ENCODE results near the gene ARMC7. TPM values are rescaled to one million over a fixed set of nuclear protein-coding genes. Genes with fewer than 3 reads are reported as not detected.

The ARMC7 gene
- total RNA-seq (2021; ENCODE audit: unreplicated experiment) (48.7 TPM), Bru-seq, nascent RNA (percentile 75 among the genes with signal in this experiment), BruChase-seq, experiment 1, labeled RNA remaining after a 2-hour chase (percentile 77 among the genes with signal in this experiment), BruChase-seq, experiment 2, labeled RNA remaining after a 6-hour chase (percentile 73 among the genes with signal in this experiment)
- 74.7 TPM for polyA plus RNA-seq (2012; ENCODE audit: insufficient read length)
- long read RNA-seq, transcript ARMC7-201 (3 exons, 2,126 nt), result major isoform, 19 of 61 reads
- long read RNA-seq, partial matches to known transcripts, result 5 of 61 reads
- long read RNA-seq, other reads (novel, unspliced or antisense), result 36 of 61 reads

DNA sequence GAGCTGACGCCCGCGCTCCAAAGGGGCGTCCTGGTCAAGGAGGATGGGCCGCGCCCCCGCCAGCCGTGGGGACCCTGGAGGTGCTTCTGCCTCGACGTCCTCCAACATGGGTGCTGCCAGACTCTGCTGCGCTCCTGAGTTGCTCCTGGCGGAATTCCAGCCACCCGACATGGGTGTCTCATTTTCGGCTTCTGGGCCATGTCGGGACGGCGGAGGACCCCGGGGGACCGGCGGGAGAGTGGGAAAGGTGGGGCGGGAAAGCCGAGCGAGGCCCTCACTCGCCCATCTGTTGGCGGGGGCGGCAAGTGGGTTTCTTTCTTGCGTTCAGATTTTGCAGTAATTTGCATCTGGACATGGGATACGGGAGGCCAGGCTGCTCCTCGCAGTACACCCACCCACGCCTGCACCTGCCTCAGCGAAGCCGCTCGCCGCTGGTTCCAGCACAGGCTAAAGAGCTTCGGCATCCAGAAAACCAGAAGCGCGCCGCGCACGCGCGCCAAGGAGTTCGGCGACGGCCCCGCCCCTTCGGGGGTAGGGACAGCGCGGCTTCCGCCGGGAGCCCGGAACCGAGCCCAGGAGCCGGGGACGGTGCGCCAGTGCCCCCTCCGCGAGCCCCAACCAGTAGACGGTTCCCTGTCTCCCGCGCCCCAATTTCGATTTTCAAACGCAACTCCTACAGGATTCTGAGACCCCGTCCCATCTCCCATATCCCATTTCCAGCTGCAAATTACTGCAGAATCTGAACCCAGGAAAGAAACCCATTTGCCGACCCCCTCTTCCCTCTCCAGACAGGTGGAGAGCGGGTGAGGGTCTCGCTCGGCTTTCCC, at the start of gene ARMC7:
TSS of gene ARMC7 (plus strand) at position 563 of the 827 bp plus-strand sequence. CDS start 320 bp downstream, outside the sequence.
- Histone ChIP-seq H3K27ac (ENCODE audit: low read length) (peak within 1 kb of the TSS; percentile 88), H3K4me3 (ENCODE audit: low read depth in 2 of 2, low read length in 2 of 2) (peak within 1 kb of the TSS; percentile 83 to 88), H3K9me3 (ENCODE audit: control insufficient read depth, insufficient read depth, low read depth, low read length) (no peaks in the 10 kb centered on the region), H3K36me3 (ENCODE audit: control insufficient read depth, insufficient read depth, low read length) (peaks cover 6% of the 10 kb centered on the region; the same call in 1 of the 2 replicates), H3K27me3 (ENCODE audit: control insufficient read depth, insufficient read depth, low read length) (no peaks in the 10 kb centered on the region), H3K4me1 (ENCODE audit: control insufficient read depth, insufficient read depth, low read length) (peaks cover 42% of the 10 kb centered on the region)
- POLR2A ChIA-PET, result interaction anchor here (0.6 to 0.7 kb wide), 2 partner anchors 50 to 243 kb away, joined by 3 read pairs; no protein-coding TSS in a partner anchor
- no TSS peak for BruUV-seq (replicated peaks)
- in situ Hi-C loops (cut with HindIII; ENCODE audit: low pct_unique_long_range_greater_than_20kb, low sequenced_read_pairs), result no loop called here
- ATAC-seq (peak; percentile 78), DNase-seq (ENCODE audit: low read depth, low spot score) (no peak)
- TF ChIP-seq SIN3A (IDR thresholded peaks at IDR 0.05; ENCODE audit: borderline replicate concordance, insufficient read depth, low read depth, low read length) (peak; percentile 87; the same call in 1 of the 2 replicates), POLR2AphosphoS5 (IDR thresholded peaks at IDR 0.05; ENCODE audit: low read depth, low read length) (peak; percentile 92)
- TF ChIP-seq, protein P1, sequence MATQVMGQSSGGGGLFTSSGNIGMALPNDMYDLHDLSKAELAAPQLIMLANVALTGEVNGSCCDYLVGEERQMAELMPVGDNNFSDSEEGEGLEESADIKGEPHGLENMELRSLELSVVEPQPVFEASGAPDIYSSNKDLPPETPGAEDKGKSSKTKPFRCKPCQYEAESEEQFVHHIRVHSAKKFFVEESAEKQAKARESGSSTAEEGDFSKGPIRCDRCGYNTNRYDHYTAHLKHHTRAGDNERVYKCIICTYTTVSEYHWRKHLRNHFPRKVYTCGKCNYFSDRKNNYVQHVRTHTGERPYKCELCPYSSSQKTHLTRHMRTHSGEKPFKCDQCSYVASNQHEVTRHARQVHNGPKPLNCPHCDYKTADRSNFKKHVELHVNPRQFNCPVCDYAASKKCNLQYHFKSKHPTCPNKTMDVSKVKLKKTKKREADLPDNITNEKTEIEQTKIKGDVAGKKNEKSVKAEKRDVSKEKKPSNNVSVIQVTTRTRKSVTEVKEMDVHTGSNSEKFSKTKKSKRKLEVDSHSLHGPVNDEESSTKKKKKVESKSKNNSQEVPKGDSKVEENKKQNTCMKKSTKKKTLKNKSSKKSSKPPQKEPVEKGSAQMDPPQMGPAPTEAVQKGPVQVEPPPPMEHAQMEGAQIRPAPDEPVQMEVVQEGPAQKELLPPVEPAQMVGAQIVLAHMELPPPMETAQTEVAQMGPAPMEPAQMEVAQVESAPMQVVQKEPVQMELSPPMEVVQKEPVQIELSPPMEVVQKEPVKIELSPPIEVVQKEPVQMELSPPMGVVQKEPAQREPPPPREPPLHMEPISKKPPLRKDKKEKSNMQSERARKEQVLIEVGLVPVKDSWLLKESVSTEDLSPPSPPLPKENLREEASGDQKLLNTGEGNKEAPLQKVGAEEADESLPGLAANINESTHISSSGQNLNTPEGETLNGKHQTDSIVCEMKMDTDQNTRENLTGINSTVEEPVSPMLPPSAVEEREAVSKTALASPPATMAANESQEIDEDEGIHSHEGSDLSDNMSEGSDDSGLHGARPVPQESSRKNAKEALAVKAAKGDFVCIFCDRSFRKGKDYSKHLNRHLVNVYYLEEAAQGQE (IDR thresholded peaks at IDR 0.05; ENCODE audit: insufficient read depth in 1 of 2, low read depth in 2 of 2, low read length in 1 of 2), result no peak
- intact Hi-C loops (cut with micrococcal nuclease; ENCODE audit: unreplicated experiment), result loop anchor here (10.0 kb wide), 1 partner anchor 135 kb away; the partner anchor contains the start of gene HID1
- CTCF ChIA-PET, result interaction anchor here (1.7 kb wide), 1 partner anchor 55 kb away, joined by 6 read pairs; no protein-coding TSS in a partner anchor

DNA sequence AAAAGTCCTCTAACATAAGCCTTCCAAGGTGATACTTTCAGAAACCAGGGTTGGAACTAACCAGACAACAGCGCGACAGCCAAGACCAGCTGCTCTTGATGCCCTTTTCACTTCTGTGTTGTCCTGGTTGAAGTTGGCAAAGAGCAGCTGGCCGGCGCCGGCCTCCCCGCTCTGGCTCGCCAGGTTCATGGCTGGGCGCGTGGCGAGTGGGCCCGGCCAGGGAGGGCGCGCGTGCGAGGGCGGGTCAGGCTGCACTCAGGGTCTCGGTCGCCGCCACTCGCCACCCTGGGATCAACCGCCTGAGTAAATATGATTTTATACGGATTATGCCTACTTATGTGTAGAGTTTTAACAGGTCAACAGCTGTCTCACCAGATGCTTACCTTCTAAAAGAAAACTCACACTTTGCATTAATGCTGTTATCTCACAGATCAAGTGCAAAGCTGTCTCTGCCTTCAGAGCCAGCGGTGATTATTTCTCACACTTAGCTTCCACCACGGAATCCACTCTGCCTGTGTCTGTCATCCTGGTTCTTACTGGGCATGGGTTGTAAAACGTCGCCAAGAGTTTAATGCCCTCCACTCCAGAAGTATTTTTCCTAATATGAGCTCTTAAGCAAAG, 49.2 kb upstream of the ARMC7 start:
- TF ChIP-seq, protein P2, sequence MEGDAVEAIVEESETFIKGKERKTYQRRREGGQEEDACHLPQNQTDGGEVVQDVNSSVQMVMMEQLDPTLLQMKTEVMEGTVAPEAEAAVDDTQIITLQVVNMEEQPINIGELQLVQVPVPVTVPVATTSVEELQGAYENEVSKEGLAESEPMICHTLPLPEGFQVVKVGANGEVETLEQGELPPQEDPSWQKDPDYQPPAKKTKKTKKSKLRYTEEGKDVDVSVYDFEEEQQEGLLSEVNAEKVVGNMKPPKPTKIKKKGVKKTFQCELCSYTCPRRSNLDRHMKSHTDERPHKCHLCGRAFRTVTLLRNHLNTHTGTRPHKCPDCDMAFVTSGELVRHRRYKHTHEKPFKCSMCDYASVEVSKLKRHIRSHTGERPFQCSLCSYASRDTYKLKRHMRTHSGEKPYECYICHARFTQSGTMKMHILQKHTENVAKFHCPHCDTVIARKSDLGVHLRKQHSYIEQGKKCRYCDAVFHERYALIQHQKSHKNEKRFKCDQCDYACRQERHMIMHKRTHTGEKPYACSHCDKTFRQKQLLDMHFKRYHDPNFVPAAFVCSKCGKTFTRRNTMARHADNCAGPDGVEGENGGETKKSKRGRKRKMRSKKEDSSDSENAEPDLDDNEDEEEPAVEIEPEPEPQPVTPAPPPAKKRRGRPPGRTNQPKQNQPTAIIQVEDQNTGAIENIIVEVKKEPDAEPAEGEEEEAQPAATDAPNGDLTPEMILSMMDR (IDR thresholded peaks at IDR 0.05), result no peak
- no peak for TF ChIP-seq POLR2AphosphoS5 (IDR thresholded peaks at IDR 0.05; ENCODE audit: low read depth, low read length)
- TF ChIP-seq, protein P1 (IDR thresholded peaks at IDR 0.05; ENCODE audit: insufficient read depth in 1 of 2, low read depth in 2 of 2, low read length in 1 of 2), result no peak
- no peak for TF ChIP-seq TCF7L2 (IDR thresholded peaks at IDR 0.05; ENCODE audit: low read depth, low read length)
- TF ChIP-seq SIN3A (IDR thresholded peaks at IDR 0.05; ENCODE audit: borderline replicate concordance, insufficient read depth, low read depth, low read length), result no peak
- CTCF ChIA-PET, result interaction anchor here (0.7 to 1.5 kb wide), 8 partner anchors 8 to 141 kb away, joined by 3 to 11 read pairs (median 5); no protein-coding TSS in a partner anchor
- no peak overlapping the region for H3K4me3 ChIP-seq (ENCODE audit: low read depth in 2 of 2, low read length in 2 of 2)
- POLR2A ChIA-PET, result interaction anchor here (0.9 kb wide), 1 partner anchor 15 kb away, joined by 10 read pairs; no protein-coding TSS in a partner anchor
- no peaks in the 10 kb centered on the region for H3K9me3 ChIP-seq (ENCODE audit: control insufficient read depth, insufficient read depth, low read depth, low read length)
- no TSS peak for BruUV-seq (replicated peaks)
- no peaks in the 10 kb centered on the region for H3K4me1 ChIP-seq (ENCODE audit: control insufficient read depth, insufficient read depth, low read length)
- in situ Hi-C loops (cut with HindIII; ENCODE audit: low pct_unique_long_range_greater_than_20kb, low sequenced_read_pairs) (no loop called here), intact Hi-C loops (cut with micrococcal nuclease; ENCODE audit: unreplicated experiment) (no loop called here)
- no peak for DNase-seq (ENCODE audit: low read depth, low spot score)
- H3K36me3 ChIP-seq (ENCODE audit: control insufficient read depth, insufficient read depth, low read length), result peaks cover 7% of the 10 kb centered on the region; the same call in 1 of the 2 replicates
- no peak overlapping the region for H3K27ac ChIP-seq (ENCODE audit: low read length)
- no peaks in the 10 kb centered on the region for H3K27me3 ChIP-seq (ENCODE audit: control insufficient read depth, insufficient read depth, low read length)
- no peak for ATAC-seq
